GM18519 (cell line): Measurements from ENCODE around the gene NUP93.
"Not testable (repeated sequence)": the region's sequence is repeated elsewhere in the genome, so short reads cannot be mapped to it uniquely, and the experiment has no call there.

Source experiments
- ATAC-seq: cut with Tn5 transposase; IDR thresholded peaks from one replicate; pipeline ENCODE4 v1.9.1; 2021; ENCODE audit warnings: mild to moderate bottlenecking, moderate library complexity; ENCODE audit not compliant: unreplicated experiment, low FRiP score

Gene NUP93

DNA sequence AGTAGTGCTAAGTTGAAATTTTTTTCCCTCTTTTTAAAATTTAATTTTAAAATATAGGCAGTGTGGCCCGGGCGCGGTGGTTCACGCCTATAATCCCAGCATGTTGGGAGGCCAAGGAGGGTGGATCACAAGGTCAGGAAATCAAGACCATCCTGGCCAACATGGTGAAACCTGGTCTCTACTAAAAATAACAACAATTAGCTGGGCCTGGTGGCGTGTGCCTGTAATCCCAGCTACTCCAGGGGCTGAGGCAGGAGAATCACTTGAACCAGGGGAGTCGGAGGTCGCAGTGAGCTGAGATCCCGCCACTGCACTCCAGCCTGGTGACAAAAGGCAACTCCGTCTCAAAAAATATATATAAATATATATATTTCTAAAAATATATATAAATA lies 77.7 kb downstream of the NUP93 start:
- not testable (repeated sequence) for ATAC-seq

DNA sequence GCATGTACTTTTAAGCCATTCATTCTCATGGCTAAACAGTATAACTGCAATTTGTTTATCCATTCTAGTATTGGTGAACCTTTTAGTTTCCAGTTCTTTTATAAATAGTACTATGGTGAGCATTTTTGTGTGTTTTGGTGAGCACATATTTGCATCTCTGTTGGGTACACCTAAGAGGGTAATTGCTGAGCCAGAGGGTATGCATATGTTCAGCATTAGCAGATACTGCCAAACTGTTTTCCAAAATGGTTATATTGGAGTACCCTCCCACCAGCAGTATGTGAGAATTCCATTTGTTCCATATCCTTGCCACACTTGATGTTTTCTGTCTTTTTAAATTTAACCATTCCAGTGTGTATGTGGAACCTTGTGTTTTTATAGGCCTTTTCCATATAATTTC lies 81.0 kb downstream of the NUP93 start:
- no peak for ATAC-seq

DNA sequence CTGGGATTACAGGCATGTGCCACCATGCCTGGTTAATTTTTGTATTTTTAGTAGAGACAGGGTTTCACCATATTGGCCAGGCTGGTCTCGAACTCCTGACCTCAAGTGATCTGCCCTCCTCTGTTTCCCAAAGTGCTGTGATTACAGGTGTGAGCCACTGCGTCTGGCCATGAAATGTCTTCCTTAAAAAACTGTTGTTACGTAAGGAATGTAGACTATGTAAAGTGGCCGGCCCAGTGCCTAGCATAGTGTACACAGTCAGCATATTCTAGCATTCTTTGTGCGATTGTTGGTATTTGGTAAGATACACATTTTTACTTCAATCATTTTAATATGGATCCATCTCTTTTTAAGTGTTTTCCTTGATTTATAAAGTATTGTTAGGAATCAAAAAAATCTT lies 81.7 kb downstream of the NUP93 start:
- not testable (repeated sequence) for ATAC-seq

DNA sequence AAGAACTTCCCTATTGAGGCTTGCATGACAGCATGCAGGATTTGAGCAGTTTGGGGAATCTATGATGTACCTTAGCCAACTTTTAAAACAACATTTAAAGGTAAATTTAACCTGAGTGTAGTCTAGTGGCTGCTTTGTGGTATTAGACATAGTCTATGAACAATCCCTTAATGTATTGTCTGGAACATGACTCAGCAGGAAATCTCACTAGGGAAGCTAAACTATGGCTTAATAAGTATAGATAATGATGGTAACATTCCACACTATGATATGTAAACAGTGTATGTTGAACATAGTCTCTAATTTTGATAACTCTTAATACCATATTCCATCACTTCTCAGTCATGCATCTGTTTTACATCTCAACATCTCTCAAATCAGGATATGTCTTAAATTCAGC lies 83.0 kb downstream of the NUP93 start:
- no peak for ATAC-seq

DNA sequence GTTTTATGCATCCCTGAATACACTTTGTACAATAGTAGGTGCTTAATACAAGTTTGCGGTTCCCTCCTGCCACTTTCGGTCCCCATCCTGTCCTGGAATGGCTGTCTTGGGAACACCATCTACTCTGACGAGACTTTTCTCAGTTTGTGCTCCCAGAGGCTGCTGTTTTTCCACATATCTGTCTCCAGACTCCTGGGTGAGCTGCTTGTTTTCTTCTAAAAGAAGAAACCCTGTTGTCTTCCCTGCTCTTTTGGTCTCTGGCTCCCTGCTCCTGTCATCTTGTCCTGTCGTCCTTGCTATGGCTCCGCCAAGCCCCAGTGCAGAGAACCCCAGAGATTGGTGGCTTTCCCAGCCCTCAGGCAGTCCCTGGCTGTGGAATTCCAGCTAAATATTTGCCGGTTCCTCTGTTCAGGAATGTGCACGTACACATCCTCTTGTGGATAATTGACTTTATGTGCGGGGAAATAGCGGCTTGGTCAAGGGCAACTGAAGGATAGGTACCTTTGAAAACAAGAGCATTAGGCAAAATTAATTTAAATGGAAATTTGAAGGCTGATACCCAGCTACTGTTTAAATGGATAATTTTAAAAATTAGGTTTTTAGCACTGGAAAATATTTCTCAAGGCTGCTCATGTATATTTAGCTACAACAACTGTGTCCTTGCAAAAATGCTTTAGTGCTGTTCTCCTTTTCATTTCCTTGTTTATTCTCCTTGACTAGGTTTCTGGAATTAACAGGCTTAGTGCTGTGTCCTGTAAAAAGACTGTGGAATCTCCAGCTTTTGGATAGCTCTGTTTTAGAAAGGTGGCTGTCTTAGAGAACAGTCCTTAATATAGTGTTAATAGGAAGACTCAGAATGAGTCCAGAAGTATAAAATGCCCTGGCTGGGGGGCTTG lies 84.9 kb downstream of the NUP93 start:
- ATAC-seq = no peak

DNA sequence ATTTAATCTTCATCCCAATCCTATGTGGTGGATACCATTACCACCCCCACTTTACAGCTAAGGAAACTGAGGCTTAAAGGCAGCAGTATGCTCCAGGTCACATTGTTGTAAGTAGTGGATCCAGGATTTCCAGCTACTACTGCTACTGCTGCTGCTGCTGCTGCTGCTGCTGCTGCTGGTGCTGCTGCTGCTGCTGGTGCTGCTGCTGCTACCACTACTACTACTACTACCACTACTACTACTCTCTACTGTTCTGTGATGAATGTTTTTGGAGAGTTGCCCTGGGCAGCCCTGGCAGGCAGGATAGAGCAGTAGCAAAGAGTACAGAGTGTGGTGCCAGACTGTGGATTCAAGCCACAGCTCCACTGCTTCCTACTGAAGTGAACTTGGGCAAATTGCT lies 85.8 kb downstream of the NUP93 start:
- no peak for ATAC-seq

DNA sequence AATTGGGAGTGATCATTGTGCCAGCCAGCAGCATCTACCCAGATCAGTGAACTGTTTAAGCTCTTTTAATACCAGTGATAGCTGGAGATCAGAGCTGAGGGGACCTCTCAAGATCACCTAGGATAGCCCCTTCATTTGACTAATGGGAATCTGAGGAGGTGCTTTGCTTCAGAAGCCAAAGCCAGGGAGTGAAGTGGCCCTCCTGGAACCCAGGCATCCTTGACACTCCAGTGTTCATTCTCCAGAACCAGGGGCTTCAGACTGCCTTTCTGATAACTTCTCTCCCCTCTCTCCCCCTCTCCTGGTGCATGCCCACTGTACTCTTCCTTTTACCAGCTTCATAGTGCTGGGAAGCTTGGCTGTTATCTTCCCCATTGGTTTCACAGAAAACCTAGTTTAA lies 87.1 kb downstream of the NUP93 start:
- ATAC-seq = no peak

DNA sequence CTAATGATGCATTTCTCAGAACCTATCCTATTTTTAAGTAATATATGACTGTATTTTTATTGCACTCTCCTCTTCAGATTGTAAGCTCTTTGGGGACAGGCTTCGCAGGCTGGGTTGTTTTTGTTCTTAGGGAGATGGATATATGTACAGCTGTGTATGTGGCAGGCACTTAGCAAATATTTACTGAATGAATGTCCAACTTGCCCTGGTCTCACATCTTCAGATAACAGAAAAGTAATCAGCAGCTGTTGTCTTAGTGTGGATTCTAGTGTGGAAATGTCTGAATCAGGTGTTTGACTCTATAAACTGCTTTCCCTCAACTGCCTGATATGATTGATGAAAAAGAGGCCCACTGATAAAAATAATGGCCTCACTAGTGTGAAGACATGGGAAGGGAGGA lies 88.0 kb downstream of the NUP93 start:
- no peak for ATAC-seq

DNA sequence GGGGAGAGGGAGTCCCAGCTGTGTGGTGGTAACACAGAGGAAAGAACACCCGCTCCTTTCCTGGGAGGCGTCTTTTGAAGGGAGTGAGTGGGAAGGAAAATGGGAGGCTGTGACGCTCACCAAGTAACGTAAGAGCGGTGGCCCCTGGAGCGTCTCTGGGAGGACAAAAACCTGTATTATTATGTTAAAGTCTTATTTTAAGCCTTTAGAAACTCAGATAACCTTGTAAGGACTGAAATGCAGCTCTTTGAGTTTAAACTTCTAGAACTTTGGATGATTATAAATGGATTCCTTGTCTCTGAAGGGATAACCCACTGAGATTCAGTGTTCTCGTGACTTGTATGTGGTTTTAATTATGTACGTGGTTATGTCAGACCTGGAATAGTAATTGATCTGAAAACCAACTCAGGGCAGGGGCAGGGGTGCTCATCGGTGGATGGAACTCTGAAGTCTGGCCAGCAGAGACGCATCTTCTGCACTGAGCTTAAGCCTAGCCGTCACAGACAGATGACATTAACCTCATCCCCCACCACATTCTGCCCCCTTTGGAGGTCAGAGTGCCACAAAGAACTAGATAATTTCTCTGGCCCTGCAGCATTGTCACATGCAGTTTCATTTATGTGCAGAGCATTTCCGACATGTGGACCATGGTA lies 93.3 kb downstream of the NUP93 start:
- ATAC-seq = no peak

DNA sequence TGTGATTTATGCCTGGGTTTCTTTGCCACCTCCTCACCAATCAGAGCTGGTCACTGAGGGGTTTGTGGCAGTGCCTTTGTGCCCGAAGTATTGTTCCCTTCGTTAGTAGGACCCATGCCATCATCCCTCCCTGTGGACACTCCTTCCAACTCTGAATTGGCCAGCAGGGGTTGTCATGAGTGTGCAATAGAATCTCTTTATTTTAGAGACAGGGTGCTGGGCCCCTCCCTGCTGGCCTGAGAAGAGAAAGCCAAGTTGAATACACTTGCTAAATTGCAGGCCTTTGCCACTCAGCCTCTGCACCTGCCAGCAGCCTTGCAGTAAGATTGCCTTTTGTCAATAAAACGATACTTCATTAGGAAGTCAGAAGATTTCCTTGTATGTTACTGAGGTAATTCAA lies 94.4 kb downstream of the NUP93 start:
- ATAC-seq = no peak

DNA sequence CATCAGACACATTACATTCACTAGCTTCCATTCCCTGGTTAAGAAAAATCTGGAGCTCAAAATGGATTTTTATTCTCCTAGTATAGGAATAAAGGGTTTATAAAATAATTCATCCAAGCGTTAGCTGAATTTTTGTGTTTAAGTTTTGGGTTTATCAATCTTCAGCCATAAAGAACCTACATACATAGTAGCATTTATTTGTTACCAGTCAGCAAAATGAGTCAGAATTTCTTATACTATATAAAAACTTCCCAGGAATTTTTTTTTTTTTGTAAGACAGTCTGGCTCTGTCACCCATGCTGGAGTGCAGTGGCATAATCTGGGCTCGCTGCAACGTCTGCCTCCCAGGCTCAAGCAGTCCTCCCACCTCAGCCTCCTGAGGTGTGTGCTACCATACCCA lies 94.9 kb downstream of the NUP93 start:
- ATAC-seq = no peak

DNA sequence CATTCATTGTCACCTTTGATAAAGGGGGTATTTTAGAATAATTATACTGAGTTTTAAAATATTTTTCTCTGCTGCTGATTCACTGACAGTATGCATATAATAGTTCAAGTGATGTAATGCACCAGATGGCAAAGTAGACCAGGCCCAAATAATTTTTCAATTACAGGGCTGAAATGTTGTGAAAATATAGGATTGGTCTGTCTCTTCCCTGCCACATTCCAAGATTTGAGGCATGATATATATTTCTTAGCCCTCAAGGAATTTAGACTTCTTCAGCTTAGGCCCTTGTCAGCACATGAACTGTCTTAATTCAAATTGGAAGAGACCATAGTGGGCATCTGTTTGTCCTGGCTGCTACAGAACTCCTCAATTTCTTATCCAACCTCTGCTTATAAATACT lies 95.9 kb downstream of the NUP93 start:
- ATAC-seq = no peak

DNA sequence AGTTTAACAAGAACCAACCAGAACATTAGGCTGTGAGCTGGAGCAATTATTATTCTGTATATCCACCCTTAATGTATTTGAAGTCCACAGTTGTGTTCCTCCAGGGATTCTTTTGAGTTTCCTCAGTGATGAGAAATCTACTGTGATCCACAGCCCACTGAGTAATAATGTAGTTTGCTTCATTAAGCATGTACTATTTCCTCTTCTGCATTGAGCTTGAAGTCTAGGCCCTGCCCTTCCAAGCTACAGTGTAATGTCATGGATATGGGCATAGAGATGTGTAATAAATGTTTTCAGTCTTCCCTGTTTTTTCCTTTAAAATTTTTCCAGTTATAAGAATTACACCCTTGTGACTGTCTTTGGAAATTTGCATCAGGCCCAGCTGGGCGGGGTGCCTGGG lies 98.7 kb downstream of the NUP93 start:
- no peak for ATAC-seq

DNA sequence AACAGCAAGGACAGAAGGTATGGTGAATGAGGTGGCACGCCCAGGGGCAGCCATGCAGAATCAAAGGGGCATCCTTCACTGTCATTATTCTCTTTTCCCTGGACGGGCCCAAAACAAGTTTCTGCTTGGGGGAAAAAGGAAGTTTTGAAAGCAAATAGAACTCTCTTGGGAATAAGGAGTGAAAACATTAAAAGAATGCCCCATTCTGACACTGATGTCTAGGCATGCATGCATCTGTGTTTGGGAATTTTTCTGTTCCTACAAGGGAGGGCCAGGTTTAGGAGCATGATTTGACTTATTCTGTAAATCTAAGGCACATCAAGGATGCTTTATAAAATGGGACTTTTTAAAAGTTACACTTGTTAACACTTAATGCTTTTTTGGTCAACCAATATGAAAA lies 100.7 kb downstream of the NUP93 start:
- ATAC-seq = no peak

DNA sequence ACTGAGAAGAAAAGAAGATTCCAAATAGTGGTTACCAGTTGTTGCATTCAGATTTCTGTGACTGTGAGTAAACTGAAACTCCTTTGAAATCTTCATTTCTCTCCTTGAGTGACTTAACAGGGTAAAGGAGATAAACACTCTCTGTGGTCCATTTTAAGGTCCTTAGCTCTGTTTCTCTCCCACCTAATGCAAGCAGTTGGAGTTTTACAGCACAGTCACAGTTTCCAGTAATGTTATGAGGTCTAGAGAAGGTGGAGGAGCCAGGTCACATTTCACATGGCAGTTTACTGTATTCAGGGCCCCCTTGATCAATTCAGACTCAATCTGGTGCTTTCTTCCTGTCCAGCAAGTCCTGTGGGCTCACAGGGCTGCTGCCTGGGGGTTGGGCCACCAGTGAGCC lies 102.8 kb downstream of the NUP93 start:
- ATAC-seq = no peak

DNA sequence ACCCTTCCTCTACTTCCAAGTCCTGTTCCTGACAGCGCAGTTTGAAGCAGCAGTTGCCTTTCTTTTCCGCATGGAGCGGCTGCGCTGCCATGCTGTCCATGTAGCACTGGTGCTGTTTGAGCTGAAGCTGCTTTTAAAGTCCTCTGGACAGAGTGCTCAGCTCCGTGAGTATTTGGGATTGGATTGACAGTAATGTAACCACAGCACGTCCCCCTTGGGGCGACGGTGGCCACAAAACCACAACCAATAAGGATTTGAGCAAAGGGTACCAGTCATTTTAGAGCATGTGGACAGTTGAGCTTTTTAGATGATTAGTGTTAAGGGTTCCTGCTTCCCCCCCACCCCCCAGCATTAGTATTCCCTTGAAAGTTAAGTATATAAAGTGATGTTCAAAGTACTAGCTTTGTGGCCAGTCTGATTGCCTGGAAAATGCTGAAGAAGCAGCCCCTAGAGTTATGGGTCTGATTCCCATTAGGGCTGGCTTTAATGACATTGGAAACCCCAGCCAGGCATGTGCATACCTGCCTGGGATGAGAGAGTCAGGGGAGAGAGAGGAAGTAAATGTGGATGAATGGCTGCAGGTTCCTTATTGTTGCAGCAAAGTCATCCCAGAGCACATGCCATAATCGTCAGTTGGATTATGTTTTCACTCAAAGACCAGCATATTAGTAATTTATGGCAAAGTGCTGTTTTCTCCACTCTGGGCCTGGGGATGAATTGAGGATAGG lies 103.5 kb downstream of the NUP93 start:
- ATAC-seq = no peak

DNA sequence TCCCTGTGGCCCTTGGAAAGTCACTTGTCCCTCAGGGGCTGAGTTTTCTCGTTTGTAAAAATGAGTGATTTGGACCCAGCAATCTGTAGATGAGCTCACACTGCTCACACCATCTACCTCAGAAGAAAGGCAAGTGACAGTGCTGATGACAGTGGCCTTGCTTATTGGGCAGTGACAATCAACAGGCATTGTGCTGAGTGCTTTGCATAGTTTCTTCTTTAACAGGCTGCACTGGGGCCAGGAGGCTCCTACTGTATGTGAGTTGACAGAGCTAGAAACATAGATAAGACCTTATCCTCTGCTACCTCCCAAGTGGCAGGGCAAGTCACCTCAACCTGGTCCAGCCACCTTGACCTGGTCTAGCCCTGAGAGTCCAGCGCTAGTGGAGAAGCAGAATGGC lies 105.4 kb downstream of the NUP93 start:
- no peak for ATAC-seq

DNA sequence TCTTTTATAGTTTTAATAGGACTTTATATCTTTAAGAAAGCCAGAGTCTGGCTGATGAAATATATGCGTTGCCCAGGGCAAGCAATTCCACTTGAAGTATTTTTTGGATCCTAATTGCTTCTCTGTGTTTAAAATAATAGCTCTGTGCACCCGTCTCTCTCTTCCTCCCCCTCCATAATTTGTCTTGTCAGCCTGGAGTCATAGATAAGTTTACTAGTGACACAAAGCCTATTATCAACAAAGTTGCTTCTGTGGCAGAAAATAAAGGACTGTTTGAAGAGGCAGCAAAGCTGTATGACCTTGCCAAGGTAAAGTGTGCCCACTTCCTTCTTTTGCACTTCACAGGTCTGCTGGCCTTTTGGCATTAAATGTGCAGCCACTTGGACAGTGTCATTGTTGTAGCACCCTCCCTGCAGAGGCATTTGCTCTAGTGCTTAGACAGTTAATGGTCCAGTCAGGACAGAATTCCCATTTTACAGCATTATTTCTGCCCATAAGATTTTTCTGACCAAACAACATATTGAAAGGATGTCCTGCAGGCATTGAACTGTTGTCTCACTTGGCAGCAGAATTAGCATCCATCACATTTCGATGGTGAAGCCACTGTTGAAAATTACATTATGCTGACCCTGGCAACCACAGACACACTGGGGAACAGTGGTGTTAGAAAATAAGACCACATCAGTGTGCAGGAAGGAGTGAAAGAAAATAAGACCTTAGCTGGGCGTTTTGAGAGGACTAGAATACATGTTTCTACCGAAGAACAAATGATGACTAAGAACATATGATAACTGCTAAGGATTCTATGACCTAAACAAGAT lies 106.7 kb downstream of the NUP93 start:
- no peak for ATAC-seq

DNA sequence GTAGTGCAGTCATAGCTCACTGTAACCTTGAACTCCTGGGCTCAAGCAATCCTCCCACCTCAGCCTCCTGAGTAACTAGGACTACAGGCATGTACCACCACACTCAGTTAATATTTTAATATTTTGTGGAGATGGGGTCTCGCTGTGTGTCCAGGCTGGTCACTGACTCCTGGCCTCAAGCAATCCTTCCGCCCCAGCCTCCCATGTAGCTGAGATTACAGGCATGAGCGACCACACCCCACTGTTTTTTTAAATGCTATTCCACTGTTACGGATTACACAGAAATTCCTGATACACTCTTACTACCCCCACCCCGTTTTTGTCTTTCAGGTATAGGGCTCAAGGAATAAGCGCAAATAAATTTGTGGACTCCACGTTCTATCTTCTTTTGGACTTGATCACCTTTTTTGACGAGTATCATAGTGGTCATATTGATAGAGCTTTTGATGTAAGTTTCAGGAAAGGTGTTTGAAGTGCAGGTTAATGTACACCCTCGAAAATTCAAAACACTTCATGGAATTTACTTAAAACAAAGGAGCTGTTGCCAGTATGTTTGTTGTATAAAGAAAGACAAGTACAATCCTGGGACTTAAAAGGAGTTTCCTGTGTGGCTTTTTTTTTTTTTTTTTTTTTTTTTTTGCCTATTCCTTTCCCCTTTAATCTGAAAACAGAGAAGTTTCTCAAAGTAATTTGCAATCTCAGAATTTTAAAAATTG lies 108.9 kb downstream of the NUP93 start:
- ATAC-seq = no peak

DNA sequence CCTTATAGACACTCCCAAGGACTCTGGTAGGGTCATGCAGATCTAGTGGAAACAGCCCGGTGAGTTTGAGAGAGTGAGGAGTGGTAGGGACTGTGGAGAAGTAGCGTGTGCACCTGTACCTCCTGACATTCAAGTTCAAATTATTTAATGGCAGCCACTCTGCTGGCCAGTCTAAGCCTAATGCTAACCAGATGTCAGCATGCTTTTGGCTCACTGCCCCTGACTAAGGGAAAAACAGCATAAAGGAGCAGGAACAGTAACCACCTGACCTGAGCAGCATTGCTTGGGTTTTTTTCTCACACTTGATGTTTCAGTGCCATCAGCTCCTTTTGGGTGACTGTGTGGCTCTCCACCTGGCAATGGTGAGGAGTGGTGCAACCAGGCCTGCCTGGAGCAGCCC lies 111.3 kb downstream of the NUP93 start:
- ATAC-seq = no peak
